MM.1S (cell line): Measurements from ENCODE around the gene ELMO1.

ENCODE experiments used
- EZH2 ChIP-seq: fragments of 300-600 bp; sonication (generic); optimal IDR thresholded peaks from 2 replicates; pipeline ENCODE3; 2017; ENCODE audit warnings: low read depth, mild to moderate bottlenecking, antibody characterized with exemption, low read length, mixed read lengths
- TF ChIP-seq, protein P1 (sequence below): fragments of 300-600 bp; sonication (generic); IDR thresholded peaks from 2 replicates; pipeline ENCODE4 v1.5.1; 2016; ENCODE audit warnings: antibody characterized with exemption, low read length, mixed read lengths

DNA sequence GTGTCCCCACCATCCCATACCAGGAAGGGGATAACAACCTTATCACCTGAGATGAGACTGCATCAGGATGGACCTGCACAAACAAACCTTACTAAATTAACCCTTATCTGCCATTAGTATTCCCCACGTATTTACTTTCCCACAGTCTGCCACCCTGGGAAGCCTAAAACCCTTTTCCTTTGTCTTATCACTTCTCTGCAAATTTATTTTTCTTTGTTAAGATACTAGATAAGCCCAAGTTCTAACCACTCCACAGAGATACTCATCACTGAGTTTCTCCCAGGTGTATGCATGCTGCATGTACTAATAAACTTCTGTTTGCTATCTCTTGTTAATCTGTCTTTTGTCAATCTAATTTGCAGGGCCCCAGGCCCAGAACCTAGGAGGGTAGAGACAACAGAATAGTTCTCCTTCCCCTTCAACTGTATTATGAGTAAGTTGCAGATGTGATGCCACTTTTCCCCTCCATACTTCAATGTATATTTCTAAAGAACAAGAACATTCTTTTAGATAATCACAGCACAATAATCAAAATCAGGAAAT lies 66.0 kb downstream of the ELMO1 start:
- TF ChIP-seq, protein P1, sequence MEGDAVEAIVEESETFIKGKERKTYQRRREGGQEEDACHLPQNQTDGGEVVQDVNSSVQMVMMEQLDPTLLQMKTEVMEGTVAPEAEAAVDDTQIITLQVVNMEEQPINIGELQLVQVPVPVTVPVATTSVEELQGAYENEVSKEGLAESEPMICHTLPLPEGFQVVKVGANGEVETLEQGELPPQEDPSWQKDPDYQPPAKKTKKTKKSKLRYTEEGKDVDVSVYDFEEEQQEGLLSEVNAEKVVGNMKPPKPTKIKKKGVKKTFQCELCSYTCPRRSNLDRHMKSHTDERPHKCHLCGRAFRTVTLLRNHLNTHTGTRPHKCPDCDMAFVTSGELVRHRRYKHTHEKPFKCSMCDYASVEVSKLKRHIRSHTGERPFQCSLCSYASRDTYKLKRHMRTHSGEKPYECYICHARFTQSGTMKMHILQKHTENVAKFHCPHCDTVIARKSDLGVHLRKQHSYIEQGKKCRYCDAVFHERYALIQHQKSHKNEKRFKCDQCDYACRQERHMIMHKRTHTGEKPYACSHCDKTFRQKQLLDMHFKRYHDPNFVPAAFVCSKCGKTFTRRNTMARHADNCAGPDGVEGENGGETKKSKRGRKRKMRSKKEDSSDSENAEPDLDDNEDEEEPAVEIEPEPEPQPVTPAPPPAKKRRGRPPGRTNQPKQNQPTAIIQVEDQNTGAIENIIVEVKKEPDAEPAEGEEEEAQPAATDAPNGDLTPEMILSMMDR = no peak
- no peak for TF ChIP-seq EZH2
